Measurements from ENCODE around the gene VEGFB.

DNA sequence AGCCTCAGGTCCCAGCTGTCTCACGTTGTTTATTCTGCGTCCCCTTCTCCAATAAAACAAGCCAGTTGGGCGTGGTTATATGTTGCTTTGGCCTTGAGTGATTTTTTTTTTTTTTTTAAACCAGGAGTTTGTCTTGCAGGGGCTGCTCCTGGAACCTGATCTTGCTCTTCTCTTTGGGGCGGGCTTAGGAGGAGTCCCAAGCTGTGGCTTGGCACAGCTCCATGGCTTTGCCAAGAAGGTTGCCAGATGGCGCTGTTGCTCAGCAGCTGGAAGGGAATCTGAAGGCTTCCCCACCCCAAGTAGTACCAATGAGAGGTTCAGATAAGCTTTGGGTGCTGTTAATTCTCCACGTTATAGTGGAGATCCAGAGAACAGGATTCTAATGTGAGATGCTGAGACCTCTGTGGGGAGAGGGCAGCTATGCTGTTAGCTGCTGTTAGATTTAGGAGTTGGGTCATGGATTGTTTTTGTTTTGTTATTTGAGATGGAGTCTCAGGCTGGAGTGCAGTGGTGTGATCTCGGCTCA is 29.9 kb upstream of the VEGFB start:
- no peak for TF ChIP-seq EZH2 (IDR thresholded peaks at IDR 0.05)
- no peak for TF ChIP-seq EZH2phosphoT487 (IDR thresholded peaks at IDR 0.05)
- TF ChIP-seq, protein P1, sequence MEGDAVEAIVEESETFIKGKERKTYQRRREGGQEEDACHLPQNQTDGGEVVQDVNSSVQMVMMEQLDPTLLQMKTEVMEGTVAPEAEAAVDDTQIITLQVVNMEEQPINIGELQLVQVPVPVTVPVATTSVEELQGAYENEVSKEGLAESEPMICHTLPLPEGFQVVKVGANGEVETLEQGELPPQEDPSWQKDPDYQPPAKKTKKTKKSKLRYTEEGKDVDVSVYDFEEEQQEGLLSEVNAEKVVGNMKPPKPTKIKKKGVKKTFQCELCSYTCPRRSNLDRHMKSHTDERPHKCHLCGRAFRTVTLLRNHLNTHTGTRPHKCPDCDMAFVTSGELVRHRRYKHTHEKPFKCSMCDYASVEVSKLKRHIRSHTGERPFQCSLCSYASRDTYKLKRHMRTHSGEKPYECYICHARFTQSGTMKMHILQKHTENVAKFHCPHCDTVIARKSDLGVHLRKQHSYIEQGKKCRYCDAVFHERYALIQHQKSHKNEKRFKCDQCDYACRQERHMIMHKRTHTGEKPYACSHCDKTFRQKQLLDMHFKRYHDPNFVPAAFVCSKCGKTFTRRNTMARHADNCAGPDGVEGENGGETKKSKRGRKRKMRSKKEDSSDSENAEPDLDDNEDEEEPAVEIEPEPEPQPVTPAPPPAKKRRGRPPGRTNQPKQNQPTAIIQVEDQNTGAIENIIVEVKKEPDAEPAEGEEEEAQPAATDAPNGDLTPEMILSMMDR (IDR thresholded peaks at IDR 0.05): peak; percentile 75
